ENCODE data around the gene TTC7B. TPM values are rescaled to one million over a fixed set of nuclear protein-coding genes. Genes with fewer than 3 reads are reported as not detected.

The TTC7B gene
- polyA plus RNA-seq, 1 donor from 2014 or later: 0.89 TPM

- H3K4me3 Mint-ChIP-seq: peak overlapping the region; percentile 74 to 92 (median 82)
- no peaks in the 10 kb centered on the region for H3K27me3 Mint-ChIP-seq
- peaks cover 2% of the 10 kb centered on the region for H3K36me3 Mint-ChIP-seq
- H3K27ac Mint-ChIP-seq: peak overlapping the region; percentile 73 to 86 (median 78)
- peaks cover 0 to 6% (median 0%) of the 10 kb centered on the region in 3 donors for H3K9me3 Mint-ChIP-seq
- peaks cover 13 to 18% (median 15%) of the 10 kb centered on the region in 3 donors for H3K4me1 Mint-ChIP-seq
Measured at GRCh38 chr14:90758028-90758889, 58.0 kb downstream of the TTC7B start.

GRCh38 chr14:90757452-90757851 lies 58.8 kb downstream of the TTC7B start:
- Mint-ChIP-seq H3K36me3 (peaks cover 2% of the 10 kb centered on the region), H3K4me1 (peaks cover 13 to 18% (median 15%) of the 10 kb centered on the region in 3 donors)

GRCh38 chr14:90756755-90757345 lies 59.4 kb downstream of the TTC7B start:
- Mint-ChIP-seq H3K9me3 (no peaks in the 10 kb centered on the region), H3K4me1 (peaks cover 13 to 18% (median 15%) of the 10 kb centered on the region in 3 donors), H3K36me3 (peaks cover 2% of the 10 kb centered on the region), H3K4me3 (peak overlapping the region in 3 of 4 donors; percentile 53 to 74 (median 72)), H3K27me3 (no peaks in the 10 kb centered on the region), H3K27ac (peak overlapping the region in 2 of 3 donors; percentile 74 to 86)

More at GRCh38 chr14:90757452-90757851, 58.8 kb downstream of the TTC7B start:
- H3K27ac Mint-ChIP-seq: peak overlapping the region; percentile 60 to 86 (median 74)
- peaks cover 0 to 2% (median 0%) of the 10 kb centered on the region in 3 donors for H3K9me3 Mint-ChIP-seq
- H3K27me3 Mint-ChIP-seq: no peaks in the 10 kb centered on the region
- peak overlapping the region; percentile 66 to 87 (median 78) for H3K4me3 Mint-ChIP-seq

- H3K27ac Mint-ChIP-seq: peak overlapping the region in 2 of 3 donors; percentile 16 to 54
- peaks cover 11 to 15% (median 13%) of the 10 kb centered on the region in 3 donors for H3K4me1 Mint-ChIP-seq
- H3K27me3 Mint-ChIP-seq: no peaks in the 10 kb centered on the region
- no peak overlapping the region for H3K4me3 Mint-ChIP-seq
- H3K36me3 Mint-ChIP-seq: no peaks in the 10 kb centered on the region
- no peaks in the 10 kb centered on the region for H3K9me3 Mint-ChIP-seq
Measured at GRCh38 chr14:90755661-90756304, 60.4 kb downstream of the TTC7B start.

- no peak overlapping the region for H3K4me3 Mint-ChIP-seq
- peaks cover under 1 to 4% (median 3%) of the 10 kb centered on the region in 3 donors for H3K4me1 Mint-ChIP-seq
- peaks cover 6 to 8% (median 8%) of the 10 kb centered on the region in 3 donors for H3K9me3 Mint-ChIP-seq
- no peaks in the 10 kb centered on the region for H3K27me3 Mint-ChIP-seq
- no peak overlapping the region for H3K27ac Mint-ChIP-seq
- no peaks in the 10 kb centered on the region for H3K36me3 Mint-ChIP-seq
Measured at GRCh38 chr14:90753456-90754005, 62.7 kb downstream of the TTC7B start.

- no peaks in the 10 kb centered on the region for H3K4me1 Mint-ChIP-seq
- H3K27ac Mint-ChIP-seq: no peak overlapping the region
- H3K4me3 Mint-ChIP-seq: no peak overlapping the region
- peaks cover 6 to 13% (median 8%) of the 10 kb centered on the region in 3 donors for H3K9me3 Mint-ChIP-seq
- no peaks in the 10 kb centered on the region for H3K36me3 Mint-ChIP-seq
- H3K27me3 Mint-ChIP-seq: peaks cover 2% of the 10 kb centered on the region
Measured at GRCh38 chr14:90750701-90751100, 65.5 kb downstream of the TTC7B start.

- Mint-ChIP-seq H3K4me3 (no peak overlapping the region), H3K27ac (no peak overlapping the region), H3K27me3 (peaks cover 2% of the 10 kb centered on the region), H3K4me1 (no peaks in the 10 kb centered on the region), H3K9me3 (peaks cover 6 to 13% (median 8%) of the 10 kb centered on the region in 3 donors), H3K36me3 (no peaks in the 10 kb centered on the region)
Measured at GRCh38 chr14:90750191-90750590, 66.0 kb downstream of the TTC7B start.

GRCh38 chr14:90747909-90748308 lies 68.3 kb downstream of the TTC7B start:
- Mint-ChIP-seq H3K4me1 (no peaks in the 10 kb centered on the region), H3K4me3 (no peak overlapping the region), H3K27me3 (peaks cover 2% of the 10 kb centered on the region), H3K36me3 (no peaks in the 10 kb centered on the region), H3K9me3 (peaks cover 6 to 13% (median 8%) of the 10 kb centered on the region in 3 donors), H3K27ac (no peak overlapping the region)

GRCh38 chr14:90743826-90744225 lies 72.4 kb downstream of the TTC7B start:
- H3K4me1 Mint-ChIP-seq: no peaks in the 10 kb centered on the region
- no peaks in the 10 kb centered on the region for H3K36me3 Mint-ChIP-seq
- peaks cover 0 to 4% (median 0%) of the 10 kb centered on the region in 3 donors for H3K9me3 Mint-ChIP-seq
- no peak overlapping the region for H3K4me3 Mint-ChIP-seq
- no peak overlapping the region for H3K27ac Mint-ChIP-seq
- peaks cover 2% of the 10 kb centered on the region for H3K27me3 Mint-ChIP-seq

GRCh38 chr14:90743425-90743824 lies 72.8 kb downstream of the TTC7B start:
- Mint-ChIP-seq H3K9me3 (peaks cover 0 to 4% (median 0%) of the 10 kb centered on the region in 3 donors), H3K27me3 (peaks cover 2% of the 10 kb centered on the region), H3K4me1 (no peaks in the 10 kb centered on the region), H3K27ac (no peak overlapping the region), H3K4me3 (no peak overlapping the region), H3K36me3 (no peaks in the 10 kb centered on the region)

GRCh38 chr14:90742729-90743128 lies 73.5 kb downstream of the TTC7B start:
- Mint-ChIP-seq H3K27me3 (no peaks in the 10 kb centered on the region), H3K4me3 (no peak overlapping the region), H3K27ac (no peak overlapping the region)

GRCh38 chr14:90742252-90742651 lies 74.0 kb downstream of the TTC7B start:
- H3K4me1 Mint-ChIP-seq: no peaks in the 10 kb centered on the region
- no peaks in the 10 kb centered on the region for H3K9me3 Mint-ChIP-seq
- no peak overlapping the region for H3K4me3 Mint-ChIP-seq
- H3K27ac Mint-ChIP-seq: no peak overlapping the region
- H3K27me3 Mint-ChIP-seq: no peaks in the 10 kb centered on the region
- no peaks in the 10 kb centered on the region for H3K36me3 Mint-ChIP-seq

More at GRCh38 chr14:90742729-90743128, 73.5 kb downstream of the TTC7B start:
- peaks cover 0 to 2% (median 0%) of the 10 kb centered on the region in 3 donors for H3K9me3 Mint-ChIP-seq
- H3K36me3 Mint-ChIP-seq: no peaks in the 10 kb centered on the region
- H3K4me1 Mint-ChIP-seq: no peaks in the 10 kb centered on the region

GRCh38 chr14:90741682-90741946 lies 74.6 kb downstream of the TTC7B start:
- H3K9me3 Mint-ChIP-seq: no peaks in the 10 kb centered on the region
- no peak overlapping the region for H3K27ac Mint-ChIP-seq
- no peaks in the 10 kb centered on the region for H3K4me1 Mint-ChIP-seq
- H3K36me3 Mint-ChIP-seq: no peaks in the 10 kb centered on the region
- H3K4me3 Mint-ChIP-seq: no peak overlapping the region
- no peaks in the 10 kb centered on the region for H3K27me3 Mint-ChIP-seq

- H3K27me3 Mint-ChIP-seq: no peaks in the 10 kb centered on the region
- no peak overlapping the region for H3K27ac Mint-ChIP-seq
- no peaks in the 10 kb centered on the region for H3K9me3 Mint-ChIP-seq
- H3K36me3 Mint-ChIP-seq: no peaks in the 10 kb centered on the region
- no peaks in the 10 kb centered on the region for H3K4me1 Mint-ChIP-seq
- no peak overlapping the region for H3K4me3 Mint-ChIP-seq
Measured at GRCh38 chr14:90740946-90741681, 75.1 kb downstream of the TTC7B start.
